ENCODE data around the gene MECP2.
"Not testable (repeated sequence)": the region's sequence is repeated elsewhere in the genome, so short reads cannot be mapped to it uniquely, and the experiment has no call there.

The MECP2 gene

DNA sequence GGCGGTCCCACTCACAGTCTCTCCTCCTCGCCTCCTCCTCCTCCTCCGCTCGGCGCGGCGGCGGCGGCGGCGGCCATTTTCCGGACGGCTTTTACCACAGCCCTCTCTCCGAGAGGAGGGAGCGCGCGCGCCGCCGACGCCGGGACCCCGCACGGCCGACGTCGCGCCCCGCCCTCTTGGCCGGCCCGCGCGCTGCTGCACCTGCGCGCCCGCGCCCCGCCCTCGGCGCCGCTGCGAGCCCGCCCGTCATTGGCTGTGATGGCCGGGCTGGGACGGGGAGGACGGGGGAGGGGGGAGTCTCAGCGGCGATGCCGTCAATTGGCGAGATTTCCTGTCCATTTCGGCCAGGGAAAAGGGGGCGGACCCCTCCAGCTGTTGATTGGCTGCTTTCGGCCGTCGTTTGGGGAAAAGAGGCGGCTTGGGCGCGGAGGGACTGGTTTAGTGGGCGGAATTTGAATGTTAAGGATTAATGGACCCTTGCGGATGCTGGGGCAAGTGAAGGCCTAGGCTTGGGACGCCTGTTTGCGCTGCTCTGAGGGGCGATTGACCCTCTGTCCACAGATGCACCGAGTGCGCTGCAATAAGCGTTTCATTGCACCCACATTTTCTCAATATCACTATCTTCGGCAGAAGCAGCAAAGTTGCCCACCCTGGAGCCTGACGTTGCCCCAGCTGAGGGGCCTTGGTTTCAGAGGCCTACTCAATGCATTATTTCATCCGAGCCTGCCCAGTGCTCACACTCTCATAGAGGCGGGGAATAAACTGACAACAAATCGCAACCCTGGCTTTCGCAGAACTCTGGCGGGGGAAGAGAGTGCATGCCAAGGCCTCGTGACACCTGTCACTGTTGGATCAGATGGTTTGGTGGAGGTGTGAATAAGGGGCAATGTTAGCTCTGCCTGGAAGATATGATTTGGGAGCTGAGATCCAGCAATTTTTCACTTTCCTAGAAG, at the start of gene MECP2:
TSS of gene MECP2 (minus strand) at position 129 of the 953 bp plus-strand sequence.
- DNase-seq = peak; percentile 87

- not testable (repeated sequence) for DNase-seq
These were observed 46.5 kb upstream of the MECP2 start, which contains the start of gene OPN1LW for GRCh38 chrX:154144010-154144409. TSS of gene OPN1LW (plus strand) at chrX:154144243. CDS start at chrX:154144284, 41 bp downstream.

DNA sequence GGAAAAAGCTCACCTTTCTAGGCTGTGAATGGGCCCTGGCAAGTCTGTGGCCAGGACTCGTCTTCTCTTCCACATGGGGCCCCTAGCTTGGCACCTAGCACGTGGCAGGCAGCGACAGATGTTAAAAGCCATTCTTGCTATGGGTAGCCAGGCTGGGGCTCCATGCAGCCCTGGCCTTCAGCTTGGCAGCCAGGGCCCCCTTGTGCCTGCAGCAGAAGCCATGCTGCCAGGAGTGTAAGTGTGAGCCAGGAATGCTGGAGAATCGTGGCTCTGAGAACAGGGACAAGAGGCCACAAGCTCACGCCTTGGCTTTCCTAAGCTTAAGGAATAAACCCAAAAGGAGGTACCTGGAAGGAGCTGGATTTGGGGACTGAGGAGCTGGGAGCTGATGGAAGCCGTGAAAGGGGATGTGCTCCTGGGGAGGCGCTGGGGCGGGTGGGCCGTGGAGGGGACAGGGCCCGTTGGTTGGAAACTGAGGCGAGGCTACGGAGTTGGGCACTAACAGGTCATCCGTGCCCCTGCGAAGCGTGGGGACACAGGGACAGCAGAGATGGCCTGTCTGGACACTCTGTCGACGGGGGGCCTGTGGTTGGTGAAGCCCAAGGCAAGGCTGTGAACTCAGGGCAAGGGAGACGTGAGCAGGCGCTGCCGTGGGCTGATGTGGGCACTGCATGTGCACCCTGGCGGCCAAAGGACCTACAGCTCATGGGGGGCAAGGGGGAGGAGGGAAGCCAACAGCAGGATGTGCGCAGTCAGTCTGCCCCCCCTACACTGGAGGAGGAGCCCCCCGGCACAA, 45.6 kb upstream of the MECP2 start:
- no peak for DNase-seq

GRCh38 chrX:154142386-154142785, 44.9 kb upstream of the MECP2 start:
- no peak for DNase-seq

GRCh38 chrX:154140742-154141141, 43.2 kb upstream of the MECP2 start:
- no peak for DNase-seq

DNA sequence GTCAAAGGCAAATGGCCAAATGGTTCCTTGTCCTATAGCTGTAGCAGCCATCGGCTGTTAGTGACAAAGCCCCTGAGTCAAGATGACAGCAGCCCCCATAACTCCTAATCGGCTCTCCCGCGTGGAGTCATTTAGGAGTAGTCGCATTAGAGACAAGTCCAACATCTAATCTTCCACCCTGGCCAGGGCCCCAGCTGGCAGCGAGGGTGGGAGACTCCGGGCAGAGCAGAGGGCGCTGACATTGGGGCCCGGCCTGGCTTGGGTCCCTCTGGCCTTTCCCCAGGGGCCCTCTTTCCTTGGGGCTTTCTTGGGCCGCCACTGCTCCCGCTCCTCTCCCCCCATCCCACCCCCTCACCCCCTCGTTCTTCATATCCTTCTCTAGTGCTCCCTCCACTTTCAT, 42.7 kb upstream of the MECP2 start:
- DNase-seq = no peak

DNA sequence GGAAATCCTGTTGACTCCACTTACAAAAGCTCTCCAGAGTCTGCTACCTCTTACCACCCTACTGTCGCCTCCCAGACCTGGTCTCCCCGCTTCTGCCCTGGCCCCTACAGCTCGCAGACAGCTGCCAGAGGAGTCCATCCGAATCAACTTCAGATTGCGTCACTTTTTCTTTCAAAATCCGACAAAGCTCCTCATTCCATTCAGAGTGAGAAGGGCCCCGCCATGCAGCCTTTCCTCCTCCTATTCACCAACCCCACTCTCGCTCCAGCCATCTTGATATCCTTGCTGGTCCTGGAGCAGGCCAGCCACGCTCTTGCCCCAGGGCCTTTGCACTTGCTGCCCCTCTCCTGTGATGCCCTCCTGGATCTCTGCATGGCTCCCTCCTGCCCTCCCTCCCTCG, 41.3 kb upstream of the MECP2 start:
- DNase-seq = no peak

DNA sequence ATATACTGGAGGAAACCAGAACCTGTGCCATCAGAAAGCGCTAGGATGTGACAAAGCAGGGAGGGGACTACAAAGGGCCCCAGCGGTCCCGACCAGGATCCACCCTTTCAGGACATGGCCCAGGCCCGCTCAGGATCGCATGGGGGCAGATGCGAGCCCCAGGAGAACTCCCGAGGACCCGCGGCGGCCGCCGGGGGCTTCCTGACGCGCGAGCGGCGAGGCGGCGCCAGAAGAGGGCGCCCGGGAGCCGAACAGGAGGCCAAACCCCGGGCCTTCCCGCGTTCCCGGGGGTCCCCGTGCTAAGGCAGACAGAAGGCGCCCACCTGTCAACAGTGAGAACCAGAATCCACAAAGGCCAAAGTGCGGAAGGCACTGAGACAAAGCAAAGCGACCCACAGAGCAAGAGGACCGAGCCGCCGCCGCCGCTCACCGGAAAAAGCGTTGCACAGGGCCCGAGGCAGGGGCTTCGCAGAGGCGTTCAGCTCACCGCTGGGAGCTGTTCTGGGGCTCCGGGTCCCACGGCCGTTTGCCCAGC, 39.2 kb upstream of the MECP2 start:
- peak; percentile 64 for DNase-seq

GRCh38 chrX:154135458-154136229, 38.1 kb upstream of the MECP2 start:
- DNase-seq = peak; percentile 26

DNA sequence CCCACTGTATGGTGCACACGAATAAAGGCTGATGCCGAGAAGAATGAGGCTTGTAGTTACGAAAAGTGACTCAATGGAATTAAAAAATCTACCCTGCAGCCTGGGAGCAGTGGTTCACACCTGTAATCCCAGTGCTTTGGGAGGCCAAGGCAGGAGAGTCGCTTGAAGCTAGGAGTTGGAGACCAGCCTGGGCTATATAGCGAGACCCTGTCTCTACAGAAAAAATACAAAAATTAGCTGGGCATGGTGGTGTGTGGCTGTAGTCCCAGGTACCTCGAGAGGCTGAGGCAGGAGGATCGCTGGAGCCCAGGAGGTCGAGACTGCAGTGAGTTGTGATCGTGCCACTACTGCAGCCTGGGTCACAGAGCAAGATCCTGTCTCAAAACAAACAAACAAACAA, 34.8 kb upstream of the MECP2 start:
- no peak for DNase-seq

DNA sequence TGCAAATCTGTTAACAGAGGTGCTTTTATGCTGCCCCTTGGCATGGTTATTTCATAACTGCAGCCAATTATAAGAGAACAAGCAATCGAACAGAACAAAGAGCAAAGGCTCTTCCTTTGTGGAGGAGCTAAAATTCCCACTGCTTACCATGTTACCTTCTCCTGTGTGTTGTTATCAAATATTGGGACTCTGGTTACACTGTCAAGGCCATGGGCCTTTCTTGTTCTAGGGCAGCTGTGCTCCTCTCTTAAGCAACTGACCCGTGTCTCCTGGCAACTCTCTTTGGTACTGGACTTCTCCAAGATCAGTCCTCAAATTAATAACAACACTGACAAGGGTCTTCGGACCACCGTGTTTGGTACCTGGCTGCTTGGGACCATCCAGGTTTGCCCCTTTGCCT, 34.4 kb upstream of the MECP2 start:
- DNase-seq = no peak

GRCh38 chrX:154126101-154126500, 28.6 kb upstream of the MECP2 start:
- no peak for DNase-seq

DNA sequence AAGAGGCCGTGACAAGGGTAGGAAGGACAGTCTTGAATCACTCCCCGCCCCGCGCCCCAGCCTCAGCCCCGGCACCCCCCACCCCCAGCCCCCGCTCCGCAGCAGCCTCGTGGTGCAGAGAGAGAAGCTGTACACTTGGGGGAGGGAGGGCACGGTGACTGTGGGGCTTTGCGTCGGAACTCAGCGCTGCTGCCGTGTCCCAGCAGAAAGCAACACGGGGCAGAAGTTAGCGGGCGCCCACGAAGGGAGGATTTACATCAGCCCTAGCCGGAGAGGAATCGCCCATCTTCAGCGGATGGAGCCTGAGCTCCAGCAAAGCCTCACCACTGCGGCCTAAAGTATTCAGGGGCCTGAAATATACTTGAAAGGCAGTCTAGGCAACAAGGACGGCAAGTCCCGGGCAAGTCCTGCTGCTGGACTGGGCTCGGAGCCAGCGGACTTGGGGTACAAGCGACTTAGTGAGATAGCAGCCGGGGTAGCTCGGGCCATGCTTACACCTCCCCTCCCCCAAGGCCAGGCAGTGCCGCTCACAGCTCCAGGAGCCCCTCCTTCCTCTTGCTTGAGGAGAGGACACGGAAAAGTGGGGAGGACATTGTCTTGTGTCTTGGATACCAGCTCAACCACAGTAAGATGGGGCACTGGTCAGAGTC, 28.0 kb upstream of the MECP2 start:
- no peak for DNase-seq

DNA sequence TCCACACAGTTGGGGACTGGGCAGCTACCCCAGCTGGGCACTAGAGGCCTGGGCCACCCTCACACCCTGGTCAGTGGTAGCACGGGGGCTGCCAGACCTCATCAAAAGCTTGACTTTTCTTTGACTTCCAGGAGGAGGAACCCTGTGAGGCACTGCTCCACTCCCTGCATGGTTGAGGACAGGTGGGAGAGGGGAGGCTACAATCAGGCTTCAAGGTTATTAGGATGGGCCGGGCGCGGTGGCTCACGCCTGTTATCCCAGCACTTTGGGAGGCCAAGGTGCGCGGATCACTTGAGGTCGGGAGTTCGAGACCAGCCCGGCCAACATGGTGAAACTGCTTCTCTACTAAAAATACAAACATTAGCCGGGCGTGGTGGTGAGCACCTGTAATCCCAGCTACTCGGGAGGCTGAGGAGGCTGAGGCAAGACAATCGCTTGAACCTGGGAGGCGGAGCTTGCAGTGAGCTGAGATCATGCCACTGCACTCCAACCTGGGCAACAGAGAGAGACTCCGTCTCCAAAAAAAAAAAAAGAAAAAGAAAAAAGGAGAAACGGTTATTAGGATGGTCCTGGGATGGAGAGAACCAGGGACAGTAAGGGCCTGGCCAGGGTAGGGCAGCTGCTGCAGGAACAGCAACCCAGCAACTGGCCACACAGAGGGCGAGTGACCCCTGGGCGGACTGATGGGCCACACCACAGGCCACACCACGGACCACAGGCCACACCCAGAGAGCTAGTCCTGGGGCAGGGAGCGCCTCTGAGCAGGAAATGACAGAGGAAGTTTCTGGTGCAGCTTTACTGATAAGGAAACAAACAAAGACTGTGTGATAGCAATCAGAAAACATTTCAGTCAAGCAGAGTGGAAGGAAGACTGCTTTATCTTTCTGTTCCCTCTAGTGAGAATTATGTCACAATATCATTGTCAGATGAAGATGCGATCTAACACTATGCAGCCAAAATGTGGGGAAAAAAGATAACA, 26.0 kb upstream of the MECP2 start:
- peak; percentile 26 for DNase-seq

- no peak for DNase-seq
These were observed 24.4 kb upstream of the MECP2 start for GRCh38 chrX:154121961-154122360.

DNA sequence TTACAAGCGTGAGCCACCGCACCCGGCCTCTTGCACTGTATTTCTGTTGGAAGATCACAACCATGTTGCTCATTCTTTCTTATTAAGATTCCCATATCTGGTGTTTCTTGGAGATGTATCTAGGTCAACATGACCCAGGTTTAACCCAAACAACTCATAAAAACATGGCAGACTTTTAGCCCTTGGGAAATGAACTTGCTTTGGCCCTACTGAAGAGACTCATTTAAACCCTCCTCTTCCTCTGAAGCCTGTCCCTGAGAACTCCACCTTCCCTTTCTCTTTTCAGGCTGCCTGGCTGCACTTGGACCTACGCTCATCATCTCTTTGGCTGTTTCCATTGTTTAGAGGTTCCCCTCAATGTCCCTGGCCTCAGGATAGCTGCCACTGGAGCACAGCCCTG, 23.7 kb upstream of the MECP2 start:
- no peak for DNase-seq

DNA sequence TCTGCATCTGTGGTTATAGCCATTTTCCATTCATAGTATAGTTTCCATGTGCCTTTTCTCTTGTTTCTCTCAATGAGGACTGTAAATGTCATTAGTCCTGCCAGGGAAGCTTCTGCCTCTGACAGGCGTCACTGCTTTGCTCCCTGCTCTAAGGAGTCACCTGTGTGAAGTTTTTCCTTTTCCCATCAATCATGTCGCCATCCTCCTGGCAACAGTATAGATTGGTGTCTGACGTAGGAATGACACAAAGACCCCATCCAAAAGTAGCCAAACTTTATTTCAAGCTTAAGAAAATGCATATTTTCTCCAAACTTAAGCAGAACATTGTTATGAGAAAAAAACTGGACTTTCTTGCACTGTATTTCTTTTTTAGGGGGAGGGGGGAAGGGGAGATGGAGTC, 23.1 kb upstream of the MECP2 start:
- DNase-seq = no peak

GRCh38 chrX:154117566-154117965, 20.0 kb upstream of the MECP2 start:
- DNase-seq = no peak

DNA sequence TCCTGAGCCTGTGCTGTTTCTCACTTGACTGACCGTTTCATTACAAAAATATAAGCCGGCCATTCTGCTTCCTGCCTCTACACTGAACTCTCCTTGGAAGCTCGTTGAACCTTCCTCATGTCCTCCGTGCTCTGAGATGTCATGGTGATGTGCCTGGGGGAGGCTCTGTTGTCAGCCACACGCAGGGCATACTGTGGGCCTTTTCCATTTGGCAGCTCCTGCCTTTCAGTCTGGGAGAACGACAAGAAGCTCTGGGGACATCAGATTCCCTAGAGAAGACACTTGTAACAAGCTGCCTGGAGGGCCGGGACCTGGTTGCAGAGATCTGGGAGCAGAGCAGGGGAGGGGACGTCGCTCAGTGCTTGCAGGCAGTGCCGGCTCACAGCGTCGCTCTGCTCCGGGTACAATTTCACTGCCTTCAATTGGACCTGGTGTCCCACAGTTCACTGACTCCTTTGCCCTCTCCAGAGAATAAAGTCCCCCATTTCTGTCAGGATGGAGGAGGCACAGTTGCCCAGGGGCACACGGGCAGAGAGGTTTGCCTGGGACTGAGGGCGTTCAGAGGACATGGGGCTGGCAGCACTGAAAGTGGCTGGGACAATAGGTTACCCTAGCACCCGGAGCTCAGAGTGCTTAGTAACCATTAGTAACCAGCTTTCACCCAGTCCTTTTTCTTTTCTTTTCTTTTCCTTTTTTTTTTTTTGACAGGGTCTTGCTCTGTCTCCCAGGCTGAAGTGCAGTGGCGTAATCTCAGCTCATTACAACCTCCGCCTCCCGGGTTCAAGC, 19.1 kb upstream of the MECP2 start:
- no peak for DNase-seq

- no peak for DNase-seq
These were observed 18.2 kb upstream of the MECP2 start for GRCh38 chrX:154115750-154116149.

All from stimulated activated CD4-positive, alpha-beta T cell treated with anti-CD3 and anti-CD28 coated beads, Interleukin-4, amount 100 ng/mL, for 24 hours (primary cell).